ENCODE data around the gene OR8B12. TPM values are rescaled to one million over a fixed set of nuclear protein-coding genes. Genes with fewer than 3 reads are reported as not detected.

Gene OR8B12
- total RNA-seq (not detected), polyA plus RNA-seq (not detected)

DNA sequence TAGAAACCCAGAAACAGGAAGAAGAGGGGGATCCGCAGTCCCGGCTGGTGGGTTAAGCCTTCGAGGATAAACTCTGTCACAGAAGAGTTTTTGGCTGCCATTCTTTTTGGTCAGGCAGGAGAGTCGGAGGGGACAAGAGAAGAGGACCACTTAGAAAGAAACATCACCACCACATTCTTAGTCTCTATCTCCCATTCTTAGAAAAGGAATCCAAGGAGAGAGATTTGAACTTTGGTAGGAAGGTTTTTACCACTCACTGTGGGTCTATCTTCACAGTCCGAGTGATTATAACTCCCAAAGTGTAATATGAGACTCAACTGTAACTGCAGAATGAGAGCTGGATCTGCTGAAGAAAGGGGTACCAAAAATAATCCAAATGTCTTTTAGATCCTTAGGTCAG is at the start of gene OR8B12:
Gene OR8B12 (minus strand): TSS at position 101 of the 400 bp plus-strand sequence. CDS start 0 bp downstream, at position 101.
- peaks cover 2% of the 10 kb centered on the region for H3K36me3 ChIP-seq (ENCODE audit: insufficient read depth)
- DNase-seq (ENCODE audit: extremely low spot score): no peak
- WGBS: 85% methylated on average over 5 of the region's 5 CpGs
- H3K4me3 ChIP-seq (ENCODE audit: low read depth, low read length): no peak within 1 kb of the TSS
- no peak within 1 kb of the TSS for H3K27ac ChIP-seq (ENCODE audit: low read depth)
- H3K4me1 ChIP-seq (ENCODE audit: insufficient read depth): no peaks in the 10 kb centered on the region

GRCh38 chr11:124592627-124593026 is 49.2 kb upstream of the OR8B12 start:
- no peak overlapping the region for H3K4me3 ChIP-seq (ENCODE audit: low read depth, low read length)
- H3K27ac ChIP-seq (ENCODE audit: low read depth): no peak overlapping the region
- no peaks in the 10 kb centered on the region for H3K4me1 ChIP-seq (ENCODE audit: insufficient read depth)
- no peak for DNase-seq (ENCODE audit: extremely low spot score)
- H3K36me3 ChIP-seq (ENCODE audit: insufficient read depth): no peaks in the 10 kb centered on the region
- 88% methylated on average over 6 of the region's 6 CpGs for WGBS

DNA sequence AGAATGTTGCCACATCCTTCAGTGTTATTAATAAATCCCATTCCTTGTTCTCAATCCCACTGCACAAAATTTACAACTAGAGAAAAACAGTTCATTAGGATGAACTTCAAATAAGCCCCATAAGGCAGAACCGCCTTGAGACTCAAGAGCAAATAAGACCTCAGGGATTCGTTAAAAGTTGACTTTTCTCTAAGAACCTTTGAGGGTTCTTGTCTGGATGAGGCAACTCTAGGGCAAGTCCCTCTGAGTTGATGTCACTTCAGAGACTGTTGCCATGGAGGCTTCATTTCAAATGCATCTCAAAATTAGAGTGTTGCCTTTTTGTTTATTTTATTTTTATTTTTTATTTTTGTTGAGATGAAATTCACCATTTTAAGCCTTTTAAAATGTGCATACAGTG is 48.0 kb upstream of the OR8B12 start:
- no peak for DNase-seq (ENCODE audit: extremely low spot score)
- Histone ChIP-seq H3K4me3 (ENCODE audit: low read depth, low read length) (no peak overlapping the region), H3K27ac (ENCODE audit: low read depth) (no peak overlapping the region), H3K36me3 (ENCODE audit: insufficient read depth) (no peaks in the 10 kb centered on the region), H3K4me1 (ENCODE audit: insufficient read depth) (no peaks in the 10 kb centered on the region)
- WGBS: 81% methylated on average over 2 of the region's 2 CpGs

DNA sequence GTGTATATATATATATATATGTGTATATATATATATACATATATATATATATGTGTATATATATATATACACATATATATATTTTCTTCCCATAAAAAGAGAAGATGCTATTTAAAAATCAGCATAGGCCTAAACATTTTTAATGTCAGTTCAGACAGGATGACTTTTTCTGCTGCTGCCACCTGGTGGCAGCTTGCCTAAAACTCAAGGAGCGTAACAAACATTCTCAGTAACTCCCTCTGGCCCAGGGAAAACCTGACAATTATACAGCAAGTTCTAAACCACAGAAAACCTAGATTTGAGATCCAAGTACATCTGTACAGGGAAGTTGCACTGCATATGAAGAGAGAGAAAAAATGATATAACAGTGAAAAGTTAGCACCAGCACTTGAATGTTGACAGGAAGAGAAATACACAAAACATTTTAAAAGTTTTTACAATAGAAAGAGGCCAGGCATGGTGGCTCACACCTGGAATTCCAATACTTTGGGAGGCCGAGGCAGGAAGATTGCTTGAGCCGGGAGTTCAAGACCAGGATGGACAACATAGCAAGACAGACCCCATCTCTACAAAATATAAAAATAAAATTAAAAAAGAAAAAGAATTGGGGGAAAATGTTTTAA is 42.9 kb upstream of the OR8B12 start:
- no peaks in the 10 kb centered on the region for H3K4me1 ChIP-seq (ENCODE audit: insufficient read depth)
- H3K36me3 ChIP-seq (ENCODE audit: insufficient read depth): no peaks in the 10 kb centered on the region
- 47% methylated on average over 3 of the region's 3 CpGs for WGBS
- H3K27ac ChIP-seq (ENCODE audit: low read depth): no peak overlapping the region
- no peak overlapping the region for H3K4me3 ChIP-seq (ENCODE audit: low read depth, low read length)
- DNase-seq (ENCODE audit: extremely low spot score): peak; percentile 2

- 60% methylated on average over 4 of the region's 4 CpGs for WGBS
- DNase-seq (ENCODE audit: extremely low spot score): no peak
- Histone ChIP-seq H3K4me1 (ENCODE audit: insufficient read depth) (no peaks in the 10 kb centered on the region), H3K4me3 (ENCODE audit: low read depth, low read length) (no peak overlapping the region), H3K36me3 (ENCODE audit: insufficient read depth) (no peaks in the 10 kb centered on the region), H3K27ac (ENCODE audit: low read depth) (no peak overlapping the region)
Observed at GRCh38 chr11:124584681-124585372, 41.4 kb upstream of the OR8B12 start.

GRCh38 chr11:124583781-124584180 is 40.3 kb upstream of the OR8B12 start:
- 68% methylated on average over 8 of the region's 8 CpGs for WGBS
- H3K4me3 ChIP-seq (ENCODE audit: low read depth, low read length): no peak overlapping the region
- H3K27ac ChIP-seq (ENCODE audit: low read depth): no peak overlapping the region
- DNase-seq (ENCODE audit: extremely low spot score): no peak
- no peaks in the 10 kb centered on the region for H3K36me3 ChIP-seq (ENCODE audit: insufficient read depth)
- H3K4me1 ChIP-seq (ENCODE audit: insufficient read depth): no peaks in the 10 kb centered on the region

GRCh38 chr11:124582565-124582964 is 39.1 kb upstream of the OR8B12 start:
- H3K27ac ChIP-seq (ENCODE audit: low read depth): no peak overlapping the region
- H3K4me3 ChIP-seq (ENCODE audit: low read depth, low read length): no peak overlapping the region
- no peaks in the 10 kb centered on the region for H3K4me1 ChIP-seq (ENCODE audit: insufficient read depth)
- 75% methylated on average over 2 of the region's 2 CpGs for WGBS
- DNase-seq (ENCODE audit: extremely low spot score): no peak
- H3K36me3 ChIP-seq (ENCODE audit: insufficient read depth): no peaks in the 10 kb centered on the region

GRCh38 chr11:124581817-124582216 is 38.4 kb upstream of the OR8B12 start:
- DNase-seq (ENCODE audit: extremely low spot score): no peak
- Histone ChIP-seq H3K27ac (ENCODE audit: low read depth) (no peak overlapping the region), H3K4me1 (ENCODE audit: insufficient read depth) (no peaks in the 10 kb centered on the region), H3K36me3 (ENCODE audit: insufficient read depth) (no peaks in the 10 kb centered on the region), H3K4me3 (ENCODE audit: low read depth, low read length) (no peak overlapping the region)
- 61% methylated on average over 6 of the region's 6 CpGs for WGBS

GRCh38 chr11:124578761-124579160 is 35.3 kb upstream of the OR8B12 start:
- no peak overlapping the region for H3K27ac ChIP-seq (ENCODE audit: low read depth)
- DNase-seq (ENCODE audit: extremely low spot score): no peak
- no peaks in the 10 kb centered on the region for H3K36me3 ChIP-seq (ENCODE audit: insufficient read depth)
- WGBS: 52% methylated on average over 4 of the region's 4 CpGs
- H3K4me1 ChIP-seq (ENCODE audit: insufficient read depth): no peaks in the 10 kb centered on the region
- H3K4me3 ChIP-seq (ENCODE audit: low read depth, low read length): no peak overlapping the region

- no peak for DNase-seq (ENCODE audit: extremely low spot score)
Observed at GRCh38 chr11:124577716-124578427, 34.4 kb upstream of the OR8B12 start.

GRCh38 chr11:124570160-124570559 is 26.7 kb upstream of the OR8B12 start:
- no peaks in the 10 kb centered on the region for H3K36me3 ChIP-seq (ENCODE audit: insufficient read depth)
- H3K27ac ChIP-seq (ENCODE audit: low read depth): no peak overlapping the region
- WGBS: 75% methylated on average over 7 of the region's 7 CpGs
- H3K4me1 ChIP-seq (ENCODE audit: insufficient read depth): no peaks in the 10 kb centered on the region
- no peak for DNase-seq (ENCODE audit: extremely low spot score)
- no peak overlapping the region for H3K4me3 ChIP-seq (ENCODE audit: low read depth, low read length)

More at GRCh38 chr11:124577716-124578427, 34.4 kb upstream of the OR8B12 start:
- Histone ChIP-seq H3K27ac (ENCODE audit: low read depth) (no peak overlapping the region), H3K4me1 (ENCODE audit: insufficient read depth) (no peaks in the 10 kb centered on the region), H3K4me3 (ENCODE audit: low read depth, low read length) (no peak overlapping the region), H3K36me3 (ENCODE audit: insufficient read depth) (no peaks in the 10 kb centered on the region)
- WGBS: 64% methylated on average over 6 of the region's 6 CpGs

DNA sequence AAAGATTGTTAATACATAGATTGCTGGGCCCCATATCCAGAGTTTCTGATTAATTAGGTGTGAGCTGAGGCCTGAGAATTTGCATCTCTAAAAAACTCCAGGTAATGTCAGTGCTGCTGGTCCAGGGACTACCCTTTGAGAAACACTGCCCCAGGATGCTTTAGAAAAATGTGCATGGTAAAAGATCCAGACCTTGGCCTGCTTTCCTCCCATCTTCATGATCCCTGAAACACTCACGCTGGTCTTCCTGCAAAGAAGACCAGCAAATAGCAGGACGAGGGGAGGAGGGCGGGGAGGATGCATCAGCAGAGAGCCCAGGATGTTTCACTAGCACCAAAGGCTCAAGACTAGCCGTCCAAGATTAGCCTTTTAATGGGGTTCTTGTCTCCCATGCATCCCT is 26.2 kb upstream of the OR8B12 start, which contains the start of gene OR8A1:
Gene OR8A1 (plus strand): TSS at position 301 of the 400 bp plus-strand sequence. CDS start 123 bp downstream, outside the sequence.
- no peak within 1 kb of the TSS for H3K4me3 ChIP-seq (ENCODE audit: low read depth, low read length)
- 42% methylated on average over 4 of the region's 4 CpGs for WGBS
- H3K4me1 ChIP-seq (ENCODE audit: insufficient read depth): no peaks in the 10 kb centered on the region
- no peaks in the 10 kb centered on the region for H3K36me3 ChIP-seq (ENCODE audit: insufficient read depth)
- H3K27ac ChIP-seq (ENCODE audit: low read depth): no peak within 1 kb of the TSS
- DNase-seq (ENCODE audit: extremely low spot score): no peak

GRCh38 chr11:124556828-124557227 is 13.4 kb upstream of the OR8B12 start:
- Histone ChIP-seq H3K27ac (ENCODE audit: low read depth) (no peak overlapping the region), H3K4me1 (ENCODE audit: insufficient read depth) (no peaks in the 10 kb centered on the region), H3K36me3 (ENCODE audit: insufficient read depth) (no peaks in the 10 kb centered on the region), H3K4me3 (ENCODE audit: low read depth, low read length) (no peak overlapping the region)
- no peak for DNase-seq (ENCODE audit: extremely low spot score)
- WGBS: 27% methylated on average over 2 of the region's 2 CpGs

DNA sequence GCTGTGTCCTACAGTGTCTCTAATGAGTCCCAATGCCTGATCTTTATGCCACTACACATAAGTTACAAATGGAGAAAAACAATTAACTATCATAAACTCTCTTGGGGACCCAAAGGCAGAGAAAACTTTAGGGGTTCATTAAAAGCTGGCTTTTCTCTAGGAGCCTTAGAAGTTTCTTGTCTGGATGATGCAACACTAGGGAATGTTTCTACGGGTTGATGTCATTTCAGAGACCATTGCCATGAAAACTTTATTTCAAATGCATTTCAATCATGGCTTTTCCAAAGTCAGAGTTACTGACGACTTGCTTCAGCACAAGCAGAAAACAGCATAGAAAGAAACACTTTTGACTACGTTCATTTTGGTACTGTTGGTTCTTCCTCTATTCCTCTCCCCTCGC is 8.5 kb upstream of the OR8B12 start:
- 87% methylated on average over 4 of the region's 4 CpGs for WGBS

More for the DNA sequence above, 8.5 kb upstream of the OR8B12 start:
- Histone ChIP-seq H3K27ac (ENCODE audit: low read depth) (no peak overlapping the region), H3K4me1 (ENCODE audit: insufficient read depth) (no peaks in the 10 kb centered on the region), H3K36me3 (ENCODE audit: insufficient read depth) (no peaks in the 10 kb centered on the region), H3K4me3 (ENCODE audit: low read depth, low read length) (no peak overlapping the region)
- DNase-seq (ENCODE audit: extremely low spot score): no peak
